Activated CD4-positive, alpha-beta T cell treated with anti-CD3 and anti-CD28 coated beads, Interleukin-10, Interleukin-2, amounts not matched to agents 100 ng/mL and 50 ng/mL, durations not matched to agents 16 hours and 8 hours (primary cell): ENCODE results near the gene C16orf74.

Source experiments
- DNase-seq: peaks from one replicate; pipeline ENCODE4 v3.0.0-alpha.2; 2020

C16orf74 gene

DNA sequence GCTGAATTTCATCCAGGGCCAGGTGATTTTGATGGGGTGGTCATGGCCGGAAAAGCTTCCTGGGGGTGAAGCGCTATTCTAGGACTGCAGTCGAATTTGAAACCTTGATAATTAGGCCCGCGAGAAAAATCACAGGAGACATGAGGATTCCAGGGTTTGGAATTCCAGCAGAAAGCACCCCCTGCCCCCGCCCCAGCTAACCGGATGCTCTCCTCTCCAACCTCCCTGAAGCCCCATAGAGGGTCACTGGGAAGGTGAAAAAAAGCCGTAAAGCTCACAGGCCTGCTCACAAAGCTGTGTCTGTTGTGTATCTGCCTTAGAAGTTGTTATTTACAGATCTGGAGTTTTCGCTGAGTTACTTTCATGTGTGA is 61.0 kb downstream of the C16orf74 start:
- DNase-seq, result no peak

DNA sequence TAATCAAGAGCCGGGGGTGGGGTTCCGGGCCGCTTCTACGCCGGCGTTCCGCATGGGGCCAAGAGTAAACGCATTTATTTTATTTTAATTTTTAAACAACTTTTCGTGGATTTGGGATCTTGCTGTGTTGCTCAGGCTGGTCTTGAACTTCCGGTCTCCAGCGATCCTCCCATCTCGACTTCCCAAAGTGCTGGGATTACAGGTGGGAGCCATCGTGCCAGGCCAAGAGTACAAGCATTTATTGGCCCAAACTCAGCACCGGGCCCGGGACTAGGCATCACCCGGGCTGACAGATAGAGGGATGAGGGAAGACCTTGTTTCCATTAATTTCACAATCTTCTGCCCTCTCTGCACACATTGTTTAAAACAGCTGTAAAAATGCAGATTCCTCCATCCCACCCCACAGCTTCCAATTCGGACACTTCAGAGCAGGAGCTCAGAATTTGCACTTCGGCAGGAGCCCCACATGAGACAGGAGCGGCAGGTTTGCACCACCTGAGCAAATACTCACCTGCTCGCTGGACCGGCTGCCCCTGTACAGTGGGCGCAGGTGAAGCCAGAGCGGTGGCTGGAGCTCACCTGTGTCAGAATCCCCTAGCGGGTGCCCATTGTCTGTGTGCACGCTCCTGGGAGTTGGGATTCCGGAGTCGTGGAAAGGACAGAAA is 61.5 kb downstream of the C16orf74 start:
- no peak for DNase-seq

DNA sequence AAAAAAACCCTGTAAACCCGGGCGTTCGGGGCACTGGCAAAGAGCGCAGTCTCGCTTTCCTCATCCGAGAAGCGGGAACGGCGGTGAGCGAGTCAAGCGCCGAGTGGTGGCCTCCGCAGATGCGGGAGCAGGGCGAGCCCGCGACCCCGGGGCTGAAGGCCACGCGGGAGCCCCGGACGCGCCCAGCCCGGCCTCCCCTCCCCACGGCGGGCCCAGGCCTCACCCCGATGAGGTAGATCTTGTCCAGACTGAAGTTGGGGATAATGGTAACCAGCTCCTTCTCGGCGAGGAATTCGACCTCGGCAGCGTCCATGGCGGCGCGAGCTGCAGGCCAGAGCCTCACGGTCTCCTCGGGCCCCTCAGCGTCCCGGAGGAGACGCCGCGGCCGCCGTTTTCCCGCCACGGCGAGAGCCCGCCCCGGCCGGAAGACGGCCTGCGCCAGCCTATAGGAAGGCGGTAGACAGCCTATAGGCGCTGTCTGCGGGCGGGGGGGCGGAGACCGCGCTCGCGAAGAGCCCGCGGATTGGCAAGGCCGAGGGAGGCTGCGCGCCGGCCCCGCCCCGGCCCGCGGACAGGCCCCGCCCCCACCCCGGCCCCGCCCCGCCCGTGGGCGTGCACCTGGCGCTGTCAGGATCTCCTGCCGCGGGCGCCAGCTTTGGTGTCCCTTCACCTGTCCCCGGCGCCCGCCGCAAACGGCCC is 62.2 kb downstream of the C16orf74 start, which contains the start of gene GINS2:
TSS of gene GINS2 (minus strand) at position 369 of the 699 bp plus-strand sequence. CDS start at position 313, 56 bp downstream.
- DNase-seq, result peak; percentile 97

DNA sequence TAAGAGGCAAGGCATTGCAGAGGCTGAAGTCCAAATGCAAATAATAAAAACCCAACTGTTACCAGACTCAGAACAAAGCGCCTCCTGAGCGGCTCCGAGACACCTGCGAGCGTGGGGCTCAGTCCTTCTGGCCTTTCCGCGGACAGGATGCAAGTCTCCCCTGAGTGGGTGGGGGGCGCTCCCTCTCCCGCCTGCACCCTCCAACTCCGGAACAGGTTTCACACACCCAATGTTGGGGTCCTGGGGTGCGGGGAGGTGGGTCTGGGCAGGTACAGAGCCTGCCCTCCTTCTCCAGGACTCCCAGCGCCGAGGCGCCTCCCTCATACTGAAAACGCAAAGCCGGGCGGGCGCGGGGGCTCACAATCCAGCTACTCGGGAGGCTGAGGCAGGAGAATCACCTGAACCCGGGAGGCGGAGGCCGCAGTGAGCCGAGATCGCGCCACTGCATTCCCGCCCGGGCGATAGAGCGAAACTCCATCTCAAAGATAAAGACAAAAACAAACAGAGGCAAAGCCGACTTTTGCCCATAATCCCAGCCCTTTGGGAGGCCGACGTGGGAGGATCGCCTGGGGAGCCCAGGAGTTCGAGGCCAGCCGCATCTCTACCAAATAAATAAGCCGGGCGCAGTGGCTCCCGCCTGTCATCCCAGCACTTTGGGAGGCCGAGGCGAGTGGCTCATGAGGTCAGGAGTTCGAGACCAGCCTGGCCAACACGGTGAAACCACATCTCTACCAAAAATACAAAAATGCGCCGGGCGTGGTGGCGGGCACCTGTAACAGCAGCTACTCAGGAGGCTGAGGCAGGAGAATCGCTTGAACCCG is 63.0 kb downstream of the C16orf74 start:
- peak; percentile 30 for DNase-seq

DNA sequence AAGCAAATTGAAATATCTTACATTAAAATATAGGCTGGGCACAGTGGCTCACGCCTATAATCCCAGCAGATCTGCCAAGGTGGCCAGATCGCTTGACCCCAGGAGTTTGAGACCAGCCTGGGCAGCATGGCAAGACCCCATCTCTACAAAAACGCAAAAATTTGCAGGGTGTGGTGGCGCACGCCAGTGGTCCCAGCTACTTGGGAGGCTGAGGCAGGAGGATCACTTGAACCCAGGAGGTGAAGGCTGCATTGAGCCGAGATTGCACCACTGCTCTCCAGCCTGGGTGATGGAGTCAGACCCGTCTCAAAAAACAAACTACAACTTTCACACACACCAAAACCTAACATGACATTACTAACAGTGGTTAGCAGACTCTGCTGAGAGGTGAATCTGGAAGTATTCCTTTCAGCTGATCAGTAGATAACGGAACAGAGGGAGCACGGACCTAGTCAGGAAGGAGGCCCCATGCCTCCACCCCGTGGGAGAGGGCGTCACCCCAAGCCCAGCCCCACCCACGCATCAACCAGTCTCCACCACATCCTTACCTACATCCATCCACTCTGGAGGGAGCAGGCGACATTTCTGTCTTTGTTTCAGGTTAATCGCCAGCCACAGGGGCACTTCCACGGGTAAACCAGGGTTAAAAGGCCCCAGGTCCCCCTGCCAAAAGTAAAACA is 63.8 kb downstream of the C16orf74 start:
- peak; percentile 51 for DNase-seq

DNA sequence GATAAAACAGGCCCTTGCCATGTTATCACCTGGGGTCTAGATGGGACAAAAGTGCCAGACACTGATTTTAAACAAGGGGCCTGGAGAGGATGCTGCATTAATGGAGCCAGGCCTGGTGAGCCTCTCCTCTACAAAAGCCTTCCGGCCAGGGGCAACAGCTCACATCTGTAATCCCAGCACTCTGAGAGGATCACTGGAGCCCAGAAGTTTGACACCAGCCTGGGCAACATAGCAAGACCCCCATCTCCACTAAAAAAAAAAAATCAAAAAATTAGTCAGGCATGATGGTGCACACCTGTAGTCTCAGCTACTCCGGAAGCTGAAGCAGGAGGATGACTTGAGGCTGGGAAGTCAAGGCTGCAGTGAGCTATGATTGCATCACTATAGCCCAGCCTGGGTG is 65.6 kb downstream of the C16orf74 start:
- no peak for DNase-seq

DNA sequence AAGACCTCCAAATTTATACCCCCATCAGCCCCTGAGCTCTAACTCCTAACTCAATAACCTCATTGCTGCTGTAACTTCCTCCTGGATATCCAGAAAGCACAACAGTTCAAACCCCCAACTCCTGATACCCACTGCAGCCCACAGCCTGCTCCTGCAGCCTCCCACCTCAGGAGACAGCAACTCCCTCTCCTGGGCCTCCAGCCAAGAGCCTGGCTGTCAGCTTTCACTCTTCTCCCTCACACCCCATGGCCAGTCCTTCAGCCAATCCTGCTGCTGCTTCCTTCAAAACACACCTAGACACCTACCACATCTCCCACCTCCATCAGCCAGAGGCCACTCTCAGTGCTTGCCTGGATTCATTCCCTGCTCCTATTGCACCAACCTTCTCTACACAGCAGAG is 67.5 kb downstream of the C16orf74 start:
- no peak for DNase-seq

DNA sequence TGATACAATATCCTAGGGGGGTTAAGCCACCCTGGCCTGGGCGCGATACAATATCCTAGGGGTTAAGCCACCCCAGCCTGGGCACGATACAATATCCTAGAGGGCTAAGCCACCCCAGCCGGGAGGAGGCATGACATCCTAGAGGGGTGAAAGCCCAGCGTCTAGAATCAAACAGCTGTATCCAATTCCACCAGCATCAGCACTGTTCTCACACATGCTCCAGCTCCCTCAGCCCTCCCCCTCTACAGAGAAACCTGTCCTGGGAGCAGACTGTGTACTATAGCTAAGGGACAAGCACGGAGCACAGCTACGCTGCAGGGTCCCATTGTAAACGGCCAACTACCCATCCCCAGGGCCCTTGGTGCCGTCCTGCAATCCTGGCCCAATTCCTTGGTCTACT is 68.4 kb downstream of the C16orf74 start:
- no peak for DNase-seq

DNA sequence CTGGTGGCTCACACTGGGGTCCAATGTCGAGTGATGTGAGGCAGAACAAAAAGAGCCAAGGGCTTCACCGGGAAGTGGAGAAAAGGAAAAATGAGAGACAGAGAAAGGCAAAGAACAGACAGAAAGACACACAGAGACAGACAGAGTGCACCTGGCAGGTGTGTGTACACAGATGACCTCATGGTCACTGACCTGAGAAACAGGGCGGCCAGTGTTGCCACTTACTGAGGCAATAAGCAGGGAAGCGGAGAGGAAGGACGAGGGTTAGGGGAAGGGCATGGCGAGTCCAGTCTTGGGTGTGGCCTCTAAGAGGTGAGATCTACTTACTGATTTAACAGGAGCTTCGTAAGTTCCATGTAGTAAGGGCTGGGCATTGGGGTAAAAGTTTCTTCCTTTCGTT is 69.6 kb downstream of the C16orf74 start:
- DNase-seq, result no peak

DNA sequence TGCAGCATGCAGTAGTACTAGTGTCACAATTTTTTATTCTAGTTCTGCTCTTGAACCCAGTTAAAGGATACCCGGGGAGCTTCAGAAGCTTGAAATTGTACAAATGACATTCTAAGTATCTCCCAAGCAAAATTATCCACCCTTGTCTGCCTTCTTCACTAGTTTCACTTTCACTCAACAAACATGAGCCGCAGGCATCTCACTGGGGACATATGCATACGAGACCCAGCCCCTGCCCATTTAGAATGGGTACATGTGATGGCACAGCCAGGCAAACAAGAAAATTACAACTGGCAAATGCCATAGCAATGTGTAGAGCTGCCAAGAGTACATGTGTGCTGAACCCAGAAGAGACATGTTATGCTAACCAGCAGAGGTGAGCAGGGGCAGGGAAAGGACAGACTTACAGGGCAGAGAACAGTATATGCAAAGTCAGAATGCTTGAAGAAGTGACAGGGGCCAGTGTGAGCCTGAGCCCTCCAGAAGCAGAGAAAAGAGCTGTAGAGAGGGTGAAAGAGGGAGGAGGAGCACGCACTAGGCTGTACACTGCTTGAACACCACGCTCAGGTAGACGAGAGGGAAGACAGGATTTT is 70.4 kb downstream of the C16orf74 start:
- no peak for DNase-seq

DNA sequence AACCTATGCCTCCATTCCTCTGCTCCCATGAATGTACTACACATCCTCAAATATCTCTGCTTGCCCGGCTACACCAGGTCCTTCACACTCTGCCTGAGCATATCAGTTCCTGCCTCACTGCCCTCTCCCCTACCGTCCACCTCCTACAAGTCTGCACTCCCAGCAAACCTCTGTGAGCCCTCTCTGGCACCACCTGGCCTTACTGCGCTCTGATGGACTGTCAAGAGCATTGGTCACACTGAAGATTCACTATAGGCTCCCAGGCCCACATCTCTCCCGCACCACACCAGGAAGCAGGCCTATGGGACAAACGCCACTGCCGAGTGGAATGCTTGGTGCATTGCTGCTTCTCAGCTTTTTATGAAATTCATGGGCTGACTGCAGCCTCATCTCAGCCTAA is 71.0 kb downstream of the C16orf74 start:
- no peak for DNase-seq

DNA sequence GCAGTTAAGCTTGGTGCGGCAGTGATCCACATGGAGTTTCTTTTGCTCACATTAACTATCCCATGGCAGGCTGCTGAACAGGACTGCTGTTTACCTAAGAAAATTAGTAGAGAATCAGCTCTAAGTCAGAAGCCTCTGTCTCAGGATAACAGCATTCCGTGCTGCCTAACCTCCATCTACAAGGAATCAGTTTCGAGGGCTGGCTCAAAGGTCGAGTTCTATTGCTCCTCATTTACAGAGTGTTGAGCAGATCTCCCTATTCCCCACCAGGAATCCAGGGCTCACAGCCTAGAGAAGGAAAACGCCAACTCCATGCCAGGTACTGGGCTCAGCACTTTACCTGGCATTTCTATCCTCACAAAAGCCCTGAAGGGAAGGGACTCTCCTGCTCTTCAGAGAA is 72.1 kb downstream of the C16orf74 start:
- DNase-seq, result no peak

DNA sequence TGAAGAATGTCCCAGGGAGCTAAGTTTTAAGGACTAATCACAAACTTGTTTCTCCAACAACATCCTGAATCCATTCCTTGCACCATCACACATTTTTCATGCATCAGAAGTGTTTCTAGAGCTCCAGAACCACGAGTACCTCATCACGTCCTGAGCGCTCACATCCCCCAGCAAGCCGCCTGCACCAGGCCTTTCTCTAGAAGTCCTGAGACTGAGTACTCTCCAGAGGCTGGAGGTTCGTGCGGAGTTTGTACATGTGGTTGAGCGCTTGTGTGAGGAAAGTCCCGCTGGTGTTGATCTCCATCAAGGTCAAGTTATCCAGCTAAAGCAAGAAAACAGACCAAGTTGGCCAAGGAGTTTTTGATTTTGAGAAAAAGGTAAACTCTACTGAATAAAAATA is 72.9 kb downstream of the C16orf74 start:
- no peak for DNase-seq

DNA sequence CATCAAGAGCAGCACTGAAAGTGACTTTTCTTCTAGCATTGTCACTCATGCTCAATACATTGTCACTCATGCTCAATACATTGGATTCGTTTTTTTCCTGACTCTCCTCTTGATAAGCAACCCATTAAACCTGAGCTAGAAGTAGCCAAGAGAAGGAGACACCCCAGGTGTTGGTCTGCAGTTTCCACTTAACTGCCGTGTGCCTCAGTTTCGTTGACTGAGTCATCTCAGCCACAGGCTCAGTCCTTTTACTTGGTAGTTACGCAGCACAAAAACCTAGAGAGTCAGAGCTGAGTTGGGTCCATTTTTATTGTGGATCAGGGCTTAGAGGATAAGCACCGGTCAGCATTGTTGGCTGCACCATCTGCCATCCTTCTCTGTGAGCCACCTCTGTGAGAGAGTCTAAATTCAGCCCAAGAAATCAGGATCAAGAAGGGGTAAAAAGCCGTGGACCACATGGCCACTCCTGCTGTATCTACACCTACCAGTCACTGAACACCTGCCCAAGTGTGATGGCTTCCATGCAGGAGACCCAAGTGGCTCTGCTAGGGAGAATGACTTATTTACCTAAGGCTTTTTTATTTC is 73.4 kb downstream of the C16orf74 start:
- DNase-seq, result peak; percentile 22

DNA sequence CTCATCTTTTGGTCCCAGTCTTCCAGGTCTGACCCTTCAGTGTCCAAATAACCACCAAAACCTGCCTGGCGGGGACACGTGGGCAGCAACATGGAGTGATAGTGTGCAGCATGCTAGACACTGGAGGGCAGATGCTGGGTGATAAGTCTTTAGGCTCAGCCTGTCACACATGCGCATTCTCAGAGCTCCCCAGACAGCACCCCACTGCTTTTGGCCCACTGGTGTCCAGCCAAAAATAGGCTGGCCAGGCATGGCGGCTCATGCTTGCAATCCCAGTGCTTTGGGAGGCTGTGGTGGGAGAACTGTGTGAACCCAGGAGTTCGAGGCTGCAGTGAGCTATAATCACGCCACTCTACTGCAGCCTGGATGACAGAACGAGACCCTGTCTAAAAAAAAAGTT is 74.4 kb downstream of the C16orf74 start:
- no peak for DNase-seq

DNA sequence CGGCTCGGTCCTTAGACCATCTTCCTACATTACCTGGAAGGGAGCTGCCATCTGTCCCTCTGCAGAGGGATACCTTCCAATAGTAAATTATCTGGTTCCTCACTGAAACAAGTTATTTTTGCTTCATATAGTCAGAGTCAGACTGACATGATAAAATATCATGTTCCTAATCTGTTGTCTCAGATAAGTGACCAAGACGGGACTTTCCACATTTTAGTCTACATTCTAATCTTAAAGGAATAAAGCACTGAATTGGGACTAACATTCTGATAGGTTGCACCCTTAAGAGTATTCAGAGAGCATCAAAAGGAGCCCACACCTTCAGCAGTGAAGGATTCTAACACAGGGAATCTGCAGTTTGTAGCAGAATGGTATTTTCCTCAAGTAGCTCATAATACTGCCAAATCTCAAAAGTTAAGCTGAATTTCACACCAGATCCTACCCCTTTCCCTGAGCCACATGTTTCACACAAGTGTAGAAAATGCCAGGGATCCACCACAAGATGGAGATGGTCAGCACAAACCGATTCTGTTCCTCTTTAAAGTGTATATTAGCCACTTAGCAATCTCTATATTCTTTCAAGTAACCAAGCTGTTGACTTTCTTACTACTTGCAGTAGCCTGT is 75.5 kb downstream of the C16orf74 start:
- DNase-seq, result no peak

DNA sequence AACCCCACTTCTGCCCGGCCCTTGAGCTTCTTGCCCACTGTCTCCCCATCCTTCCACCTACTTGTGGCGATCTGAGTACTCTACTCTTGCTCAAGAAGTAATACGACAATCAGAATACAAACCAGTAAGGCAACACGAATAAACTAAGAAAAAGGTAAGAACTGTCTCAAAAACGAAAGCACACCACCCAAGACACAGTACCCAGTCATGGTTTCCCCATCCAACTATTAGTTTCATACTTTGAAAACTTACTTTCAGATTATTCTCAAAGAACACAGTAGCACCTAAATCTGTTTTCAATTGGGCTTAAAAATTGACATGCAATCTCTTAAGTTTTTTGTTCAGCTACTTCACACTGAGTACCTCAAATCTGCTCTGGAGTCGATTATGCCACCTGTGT is 76.1 kb downstream of the C16orf74 start:
- DNase-seq, result no peak

DNA sequence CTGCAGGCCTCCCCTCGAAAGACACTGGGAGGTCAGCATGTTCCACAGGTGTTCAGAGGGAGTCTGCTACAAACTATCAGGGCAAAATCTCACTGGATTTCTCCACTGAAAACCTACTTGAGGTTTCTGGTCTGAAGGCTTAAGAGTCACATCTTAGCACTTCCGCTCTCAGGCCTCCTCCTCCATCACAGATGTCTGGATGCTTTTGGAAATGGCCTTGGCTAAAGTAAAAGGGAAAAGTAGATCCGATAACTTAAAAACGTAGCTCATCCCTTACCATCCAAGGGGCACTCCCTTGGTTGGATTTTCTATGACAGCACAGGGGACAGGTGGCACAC is 76.5 kb downstream of the C16orf74 start:
- DNase-seq, result no peak

DNA sequence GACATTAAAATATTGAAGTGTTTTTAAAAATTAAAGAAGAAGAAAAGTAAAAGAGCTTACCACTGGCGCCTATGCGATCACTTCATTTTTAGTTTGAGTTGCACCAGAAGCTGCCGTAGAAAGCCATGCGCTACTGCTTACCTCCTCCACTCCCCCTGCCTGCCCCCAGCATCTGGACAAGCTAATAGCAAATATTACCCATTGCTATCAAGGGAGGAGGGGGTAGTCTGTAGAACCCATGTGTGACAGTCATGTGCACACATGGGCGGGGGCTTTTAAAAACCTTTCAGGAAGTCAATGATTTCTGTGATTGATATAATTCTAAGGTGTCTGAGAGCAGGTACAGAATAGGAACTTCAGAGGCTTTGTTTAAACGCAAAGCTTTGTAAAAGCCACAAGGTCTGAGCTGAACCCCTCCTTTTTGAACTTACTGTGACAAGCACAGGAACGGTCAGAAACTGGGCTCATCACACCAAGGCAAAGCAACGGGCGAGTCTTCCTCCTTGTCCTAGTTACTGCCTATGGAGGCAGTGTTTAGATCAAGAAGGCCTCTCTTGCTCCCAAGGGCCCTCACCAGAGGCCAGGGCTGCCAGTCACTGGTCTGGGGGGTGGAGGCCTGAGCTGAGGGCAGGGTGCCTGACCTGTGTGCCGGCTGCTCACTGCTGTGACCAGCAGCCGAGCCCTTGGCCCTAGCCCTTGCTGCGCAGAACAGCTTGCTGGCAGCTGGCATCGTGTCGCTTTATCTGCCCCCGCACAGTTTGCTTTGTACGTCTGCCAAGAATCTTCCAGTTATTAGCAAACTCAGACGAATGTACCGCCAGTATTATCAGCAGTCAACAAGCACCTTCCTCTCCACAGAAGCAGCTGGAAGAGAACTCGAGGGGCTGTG is 77.1 kb downstream of the C16orf74 start:
- DNase-seq, result no peak

DNA sequence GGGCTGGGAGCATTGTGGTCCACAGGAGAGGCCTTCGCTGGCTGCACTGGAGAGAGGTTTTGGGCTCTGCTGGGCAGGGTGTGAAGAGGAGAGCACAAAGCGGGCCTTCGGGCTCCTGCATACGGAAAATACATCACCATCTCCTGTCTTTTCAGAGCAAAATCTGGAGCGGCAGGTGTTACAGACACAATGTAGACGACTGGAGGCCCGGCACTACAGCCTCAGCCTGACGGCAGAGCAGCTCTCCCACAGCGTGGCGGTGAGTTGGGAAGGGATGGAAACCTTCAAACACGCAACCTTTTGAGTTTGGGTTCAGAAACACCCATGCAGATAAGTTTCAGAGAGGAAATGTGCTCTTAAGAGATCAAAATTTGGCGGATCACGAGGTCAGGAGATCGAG is 80.1 kb downstream of the C16orf74 start:
- no peak for DNase-seq
